ENCODE data around the gene MIPEP.

MIPEP gene

DNA sequence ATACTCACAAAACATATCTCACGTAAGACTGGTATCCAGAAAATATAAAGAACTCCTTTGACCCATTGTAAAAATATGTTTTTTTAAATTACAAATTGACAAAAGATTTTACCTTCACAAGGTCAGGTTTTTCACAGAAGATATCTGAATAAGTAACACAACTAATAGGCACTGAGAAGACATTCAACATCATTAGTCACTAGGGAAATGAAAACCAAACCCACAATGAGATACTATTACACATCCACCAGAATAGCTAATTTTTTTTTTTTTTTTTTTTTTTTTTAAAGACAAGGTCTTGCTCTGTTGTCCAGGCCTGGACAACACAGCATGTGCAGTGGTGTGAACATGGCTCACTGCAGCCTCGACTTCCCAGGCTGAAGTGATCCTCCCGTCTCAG lies 157.5 kb downstream of the MIPEP start:
- Histone ChIP-seq H3K4me1 (ENCODE audit: control insufficient read depth, low read length) (no peaks in the 10 kb centered on the region), H3K27ac (ENCODE audit: low read depth, low read length) (no peak overlapping the region), H4K20me1 (ENCODE audit: control insufficient read depth, insufficient read depth, low read depth, low read length) (no peaks in the 10 kb centered on the region), H3K9me2 (replicated peaks; ENCODE audit: control insufficient read depth, low read length) (no peaks in the 10 kb centered on the region), H3K79me2 (ENCODE audit: control insufficient read depth, low read length) (no peaks in the 10 kb centered on the region), H3K4me3 (ENCODE audit: low read length) (no peak overlapping the region), H3K9me3 (ENCODE audit: control insufficient read depth, insufficient read depth, low read length) (no peaks in the 10 kb centered on the region), H3F3A (ENCODE audit: control insufficient read depth, insufficient read depth) (no peaks in the 10 kb centered on the region), H3K36me3 (ENCODE audit: control insufficient read depth, low read length) (no peaks in the 10 kb centered on the region), H3K27me3 (ENCODE audit: control insufficient read depth, low read length) (no peaks in the 10 kb centered on the region), H3K4me2 (ENCODE audit: low read length) (no peak overlapping the region)
- TF ChIP-seq, protein P1, sequence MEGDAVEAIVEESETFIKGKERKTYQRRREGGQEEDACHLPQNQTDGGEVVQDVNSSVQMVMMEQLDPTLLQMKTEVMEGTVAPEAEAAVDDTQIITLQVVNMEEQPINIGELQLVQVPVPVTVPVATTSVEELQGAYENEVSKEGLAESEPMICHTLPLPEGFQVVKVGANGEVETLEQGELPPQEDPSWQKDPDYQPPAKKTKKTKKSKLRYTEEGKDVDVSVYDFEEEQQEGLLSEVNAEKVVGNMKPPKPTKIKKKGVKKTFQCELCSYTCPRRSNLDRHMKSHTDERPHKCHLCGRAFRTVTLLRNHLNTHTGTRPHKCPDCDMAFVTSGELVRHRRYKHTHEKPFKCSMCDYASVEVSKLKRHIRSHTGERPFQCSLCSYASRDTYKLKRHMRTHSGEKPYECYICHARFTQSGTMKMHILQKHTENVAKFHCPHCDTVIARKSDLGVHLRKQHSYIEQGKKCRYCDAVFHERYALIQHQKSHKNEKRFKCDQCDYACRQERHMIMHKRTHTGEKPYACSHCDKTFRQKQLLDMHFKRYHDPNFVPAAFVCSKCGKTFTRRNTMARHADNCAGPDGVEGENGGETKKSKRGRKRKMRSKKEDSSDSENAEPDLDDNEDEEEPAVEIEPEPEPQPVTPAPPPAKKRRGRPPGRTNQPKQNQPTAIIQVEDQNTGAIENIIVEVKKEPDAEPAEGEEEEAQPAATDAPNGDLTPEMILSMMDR (IDR thresholded peaks at IDR 0.05; ENCODE audit: low read depth, low read length, poor library complexity, severe bottlenecking): no peak
- TF ChIP-seq EZH2phosphoT487 (IDR thresholded peaks at IDR 0.05; ENCODE audit: borderline replicate concordance, low read length): no peak

- no peak overlapping the region for H3K27ac ChIP-seq (ENCODE audit: low read depth, low read length)
- no peaks in the 10 kb centered on the region for H3K27me3 ChIP-seq (ENCODE audit: control insufficient read depth, low read length)
- no peaks in the 10 kb centered on the region for H3K4me1 ChIP-seq (ENCODE audit: control insufficient read depth, low read length)
- no peaks in the 10 kb centered on the region for H3K9me3 ChIP-seq (ENCODE audit: control insufficient read depth, insufficient read depth, low read length)
- no peaks in the 10 kb centered on the region for H3K9me2 ChIP-seq (replicated peaks; ENCODE audit: control insufficient read depth, low read length)
- no peaks in the 10 kb centered on the region for H3F3A ChIP-seq (ENCODE audit: control insufficient read depth, insufficient read depth)
- TF ChIP-seq EZH2phosphoT487 (IDR thresholded peaks at IDR 0.05; ENCODE audit: borderline replicate concordance, low read length): no peak
- TF ChIP-seq, protein P1 (IDR thresholded peaks at IDR 0.05; ENCODE audit: low read depth, low read length, poor library complexity, severe bottlenecking): no peak
- H3K79me2 ChIP-seq (ENCODE audit: control insufficient read depth, low read length): no peaks in the 10 kb centered on the region
- no peak overlapping the region for H3K4me3 ChIP-seq (ENCODE audit: low read length)
- no peak overlapping the region for H3K4me2 ChIP-seq (ENCODE audit: low read length)
- no peaks in the 10 kb centered on the region for H4K20me1 ChIP-seq (ENCODE audit: control insufficient read depth, insufficient read depth, low read depth, low read length)
- H3K36me3 ChIP-seq (ENCODE audit: control insufficient read depth, low read length): no peaks in the 10 kb centered on the region
These were observed 158.9 kb downstream of the MIPEP start for GRCh38 chr13:23730251-23730650.

GRCh38 chr13:23729531-23729930 lies 159.7 kb downstream of the MIPEP start:
- Histone ChIP-seq H3F3A (ENCODE audit: control insufficient read depth, insufficient read depth) (no peaks in the 10 kb centered on the region), H4K20me1 (ENCODE audit: control insufficient read depth, insufficient read depth, low read depth, low read length) (no peaks in the 10 kb centered on the region), H3K36me3 (ENCODE audit: control insufficient read depth, low read length) (no peaks in the 10 kb centered on the region), H3K27me3 (ENCODE audit: control insufficient read depth, low read length) (no peaks in the 10 kb centered on the region), H3K4me1 (ENCODE audit: control insufficient read depth, low read length) (no peaks in the 10 kb centered on the region), H3K9me2 (replicated peaks; ENCODE audit: control insufficient read depth, low read length) (no peaks in the 10 kb centered on the region), H3K4me3 (ENCODE audit: low read length) (no peak overlapping the region), H3K4me2 (ENCODE audit: low read length) (no peak overlapping the region), H3K79me2 (ENCODE audit: control insufficient read depth, low read length) (no peaks in the 10 kb centered on the region), H3K9me3 (ENCODE audit: control insufficient read depth, insufficient read depth, low read length) (no peaks in the 10 kb centered on the region), H3K27ac (ENCODE audit: low read depth, low read length) (no peak overlapping the region)
- TF ChIP-seq, protein P1 (IDR thresholded peaks at IDR 0.05; ENCODE audit: low read depth, low read length, poor library complexity, severe bottlenecking): no peak
- no peak for TF ChIP-seq EZH2phosphoT487 (IDR thresholded peaks at IDR 0.05; ENCODE audit: borderline replicate concordance, low read length)

DNA sequence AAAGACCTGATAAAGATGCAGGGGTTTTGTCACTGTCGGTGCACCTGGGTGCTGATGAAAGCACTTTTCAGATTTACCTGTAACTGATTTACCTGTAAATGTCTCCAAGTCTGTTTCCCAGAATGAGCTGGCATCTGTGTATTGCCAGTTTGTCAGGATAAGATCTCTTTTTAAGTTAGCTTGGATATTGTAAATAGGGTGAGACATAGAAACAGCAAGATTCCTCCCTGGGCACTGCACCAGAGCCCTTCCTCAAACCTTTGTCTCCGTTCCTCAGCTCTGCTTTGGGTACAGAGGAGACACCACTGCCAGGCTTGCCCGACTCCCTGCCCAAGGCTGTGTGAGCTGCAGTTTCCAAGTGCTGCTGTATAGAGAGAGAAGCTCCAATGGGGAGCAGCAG lies 160.4 kb downstream of the MIPEP start:
- no peak overlapping the region for H3K4me3 ChIP-seq (ENCODE audit: low read length)
- no peaks in the 10 kb centered on the region for H3F3A ChIP-seq (ENCODE audit: control insufficient read depth, insufficient read depth)
- no peaks in the 10 kb centered on the region for H4K20me1 ChIP-seq (ENCODE audit: control insufficient read depth, insufficient read depth, low read depth, low read length)
- H3K4me1 ChIP-seq (ENCODE audit: control insufficient read depth, low read length): no peaks in the 10 kb centered on the region
- no peaks in the 10 kb centered on the region for H3K79me2 ChIP-seq (ENCODE audit: control insufficient read depth, low read length)
- TF ChIP-seq, protein P1 (IDR thresholded peaks at IDR 0.05; ENCODE audit: low read depth, low read length, poor library complexity, severe bottlenecking): no peak
- TF ChIP-seq EZH2phosphoT487 (IDR thresholded peaks at IDR 0.05; ENCODE audit: borderline replicate concordance, low read length): no peak
- no peak overlapping the region for H3K27ac ChIP-seq (ENCODE audit: low read depth, low read length)
- no peaks in the 10 kb centered on the region for H3K36me3 ChIP-seq (ENCODE audit: control insufficient read depth, low read length)
- H3K4me2 ChIP-seq (ENCODE audit: low read length): no peak overlapping the region
- no peaks in the 10 kb centered on the region for H3K27me3 ChIP-seq (ENCODE audit: control insufficient read depth, low read length)
- H3K9me3 ChIP-seq (ENCODE audit: control insufficient read depth, insufficient read depth, low read length): no peaks in the 10 kb centered on the region
- H3K9me2 ChIP-seq (replicated peaks; ENCODE audit: control insufficient read depth, low read length): no peaks in the 10 kb centered on the region
